HUES6 (cell line): ENCODE results near the gene PELI3.
A peak's percentile ranks its signal among the peaks of the same experiment; 100 is the strongest.

Source experiments
- H3K27ac ChIP-seq: 2 replicates; pipeline ENCODE4 v1.7.0; 2013; ENCODE audit warnings: low read depth, mild to moderate bottlenecking, low read length, inconsistent platforms
- H3K27me3 ChIP-seq: 2 replicates; pipeline ENCODE4 v1.6.1; 2013; ENCODE audit warnings: low read length; ENCODE audit not compliant: control insufficient read depth, insufficient read depth
- H3K36me3 ChIP-seq: 2 replicates; pipeline ENCODE4 v1.6.1; 2013; ENCODE audit warnings: low read length; ENCODE audit not compliant: control insufficient read depth, insufficient read depth
- H3K4me1 ChIP-seq: 2 replicates; pipeline ENCODE4 v1.6.1; 2013; ENCODE audit warnings: low read length; ENCODE audit not compliant: control insufficient read depth, insufficient read depth
- H3K4me3 ChIP-seq: 2 replicates; pipeline ENCODE4 v1.5.1; 2013; ENCODE audit warnings: low read depth, low read length
- H3K9ac ChIP-seq: one replicate; pipeline ENCODE4 v1.6.1; 2013; ENCODE audit warnings: mild to moderate bottlenecking, low read length
- H3K9me3 ChIP-seq: 2 replicates; pipeline ENCODE4 v1.6.1; 2013; ENCODE audit warnings: low read depth, low read length; ENCODE audit not compliant: control insufficient read depth, insufficient read depth

Gene PELI3

DNA sequence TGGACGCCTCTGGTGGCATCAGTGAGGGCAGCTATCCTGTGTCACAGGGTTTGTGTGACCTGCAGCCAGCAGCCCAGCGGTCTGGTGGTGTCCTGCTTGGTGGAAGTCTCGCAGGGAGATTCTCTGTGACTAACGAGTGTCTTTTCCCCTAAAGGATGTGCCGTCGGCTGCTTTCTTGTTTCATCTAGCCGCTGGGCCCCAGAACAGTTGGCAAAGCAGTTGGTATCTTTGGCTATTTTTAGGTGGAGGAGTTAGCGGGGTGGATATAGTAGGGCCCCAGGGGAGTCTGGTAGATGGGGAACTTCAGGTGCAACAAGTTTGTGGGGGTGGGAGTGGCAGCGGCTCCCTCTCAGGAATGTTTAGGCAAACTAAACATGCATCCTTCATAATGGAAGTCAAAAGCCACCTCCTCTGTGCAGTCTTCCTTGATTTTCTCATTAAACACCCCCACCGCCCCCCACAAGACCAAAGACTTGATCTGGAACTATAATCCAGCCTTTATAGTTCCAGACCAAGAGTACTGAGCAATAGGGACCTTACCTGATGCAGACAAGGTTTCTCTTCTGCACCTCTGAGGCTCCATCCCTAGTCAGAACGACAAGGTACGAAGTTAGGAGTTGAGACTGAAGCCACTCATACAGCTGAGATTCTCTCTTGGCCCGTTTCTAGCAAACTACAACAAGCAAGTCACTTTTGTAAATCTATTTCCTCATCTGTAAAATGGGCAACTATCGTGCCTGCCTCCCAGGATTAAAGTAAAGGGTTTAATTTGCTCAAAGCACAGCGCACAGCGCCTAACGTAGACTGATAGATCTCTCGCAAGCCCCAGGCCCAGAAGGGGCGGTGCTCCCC, 1.1 kb upstream of the PELI3 start:
- H3K9me3 ChIP-seq, result peaks cover 14% of the 10 kb centered on the region
- no peak overlapping the region for H3K9ac ChIP-seq
- H3K4me3 ChIP-seq, result peak overlapping the region; percentile 95
- no peaks in the 10 kb centered on the region for H3K27me3 ChIP-seq
- H3K4me1 ChIP-seq, result peaks cover 33% of the 10 kb centered on the region
- H3K36me3 ChIP-seq, result 0 out of 2 replicates have a peak, but pooled peaks cover 2% of the 10 kb centered on the region
- H3K27ac ChIP-seq, result no peak overlapping the region

DNA sequence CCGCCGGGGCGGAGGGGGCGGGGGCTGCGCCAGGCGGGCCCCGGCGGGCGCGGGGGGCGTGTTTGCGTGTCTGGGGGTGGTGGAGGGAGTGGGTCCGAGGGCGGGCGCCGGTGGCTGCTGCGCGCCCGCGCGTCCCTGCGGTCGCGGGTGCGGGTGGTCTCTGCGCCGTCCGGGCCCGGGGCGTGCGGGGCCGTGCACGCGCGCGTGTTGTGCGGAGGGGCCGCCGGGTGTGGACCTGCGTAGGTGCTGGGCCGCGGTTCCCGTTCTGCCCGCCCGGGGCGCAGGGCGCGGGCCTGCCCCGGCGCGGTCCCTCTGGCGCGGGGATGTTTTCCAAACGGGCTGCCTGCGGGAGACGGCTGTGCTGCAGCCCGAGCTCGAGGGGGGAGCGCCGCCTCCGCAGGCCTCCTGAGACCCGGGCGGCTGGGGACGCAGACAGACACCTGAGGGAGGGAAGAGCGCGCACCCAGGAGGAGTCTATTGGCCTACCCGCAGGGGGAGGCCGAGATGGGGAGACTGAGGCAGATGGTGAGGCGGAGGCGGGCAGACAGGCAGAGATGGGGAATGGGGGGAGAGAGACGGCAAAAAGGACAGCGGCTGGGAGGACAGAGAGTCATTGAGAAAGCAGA, 442 bp downstream of the PELI3 start:
- Histone ChIP-seq H3K4me1 (peaks cover 33% of the 10 kb centered on the region), H3K9ac (peak overlapping the region; percentile 59)

DNA sequence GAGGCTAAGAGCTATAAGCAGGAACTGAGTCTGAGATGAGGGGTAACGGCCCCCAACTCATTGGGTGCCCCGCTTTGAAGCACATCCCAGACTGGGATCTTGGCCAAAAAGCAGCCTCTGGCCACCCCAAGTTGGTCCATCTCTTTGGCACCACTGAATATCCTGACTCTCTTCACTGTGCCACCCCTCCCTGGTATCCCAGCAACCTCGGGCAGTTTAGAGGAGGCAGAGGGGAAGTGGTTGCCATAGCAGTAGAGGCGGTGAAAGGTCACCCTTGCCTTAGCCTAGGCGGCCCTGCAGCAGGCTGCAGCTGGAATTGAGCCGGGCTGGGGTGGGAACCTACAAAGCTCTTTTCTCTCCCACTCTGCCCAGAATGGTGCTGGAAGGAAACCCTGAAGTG, 1.1 kb downstream of the PELI3 start:
- peaks cover 33% of the 10 kb centered on the region for H3K4me1 ChIP-seq
- no peak overlapping the region for H3K27ac ChIP-seq
- no peak overlapping the region for H3K9ac ChIP-seq

More for the DNA sequence above, 442 bp downstream of the PELI3 start:
- Histone ChIP-seq H3K4me3 (peak overlapping the region; percentile 95), H3K27me3 (no peaks in the 10 kb centered on the region), H3K27ac (no peak overlapping the region), H3K36me3 (peaks cover 4% of the 10 kb centered on the region), H3K9me3 (peaks cover 6% of the 10 kb centered on the region; the same call in 1 of the 2 replicates)

DNA sequence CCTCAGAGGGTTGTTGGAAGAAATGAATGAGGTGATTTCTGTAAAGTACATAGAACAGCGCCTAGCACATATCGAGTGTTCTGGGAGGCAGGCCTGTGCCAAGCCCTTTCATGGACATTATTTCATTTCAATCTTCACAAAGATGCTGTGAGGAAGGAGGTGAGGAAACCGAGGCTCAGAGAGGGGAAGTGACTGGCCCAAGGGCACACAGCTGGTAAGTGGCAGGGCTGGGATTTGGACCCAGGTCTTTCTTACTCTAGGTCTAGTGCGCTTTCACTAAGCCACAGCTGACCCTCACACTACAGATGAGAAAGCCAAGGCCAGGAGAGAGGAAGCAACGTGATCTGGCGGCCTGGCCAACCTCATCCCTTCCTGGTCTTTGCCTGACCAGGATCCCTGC, 2.0 kb downstream of the PELI3 start:
- no peaks in the 10 kb centered on the region for H3K27me3 ChIP-seq
- H3K36me3 ChIP-seq, result peaks cover 11% of the 10 kb centered on the region
- no peak overlapping the region for H3K27ac ChIP-seq
- peaks cover 33% of the 10 kb centered on the region for H3K4me1 ChIP-seq
- H3K4me3 ChIP-seq, result no peak overlapping the region
- H3K9me3 ChIP-seq, result no peaks in the 10 kb centered on the region
- H3K9ac ChIP-seq, result no peak overlapping the region

More for the DNA sequence above, 1.1 kb downstream of the PELI3 start:
- Histone ChIP-seq H3K36me3 (peaks cover 10% of the 10 kb centered on the region), H3K9me3 (0 out of 2 replicates have a peak, but pooled peaks cover 2% of the 10 kb centered on the region), H3K27me3 (no peaks in the 10 kb centered on the region), H3K4me3 (peak overlapping the region; percentile 95)

DNA sequence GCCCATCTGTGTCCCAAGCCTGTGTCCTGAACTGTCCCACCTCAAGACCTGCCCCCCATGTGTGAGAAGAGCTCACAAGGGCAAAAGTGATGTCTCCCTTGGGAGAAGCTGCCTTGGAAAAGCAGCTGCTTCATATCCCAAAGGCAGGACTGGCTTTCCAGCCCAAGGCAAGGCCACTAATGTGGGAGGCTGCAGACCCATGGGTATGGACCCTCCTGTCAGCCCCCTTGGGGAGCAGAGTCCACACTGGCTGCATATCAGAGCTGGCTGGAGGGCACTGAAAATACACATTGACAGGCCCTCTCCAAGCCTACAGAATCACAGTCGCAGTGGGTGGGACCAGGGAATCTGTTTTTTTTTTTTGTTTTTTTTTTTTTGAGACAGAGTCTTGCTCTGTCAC, 2.7 kb downstream of the PELI3 start:
- H3K4me3 ChIP-seq, result no peak overlapping the region
- no peak overlapping the region; the same call in 1 of the 2 replicates for H3K27ac ChIP-seq
- H3K27me3 ChIP-seq, result no peaks in the 10 kb centered on the region
- peaks cover 11% of the 10 kb centered on the region for H3K36me3 ChIP-seq
- H3K9ac ChIP-seq, result no peak overlapping the region
- peaks cover 33% of the 10 kb centered on the region for H3K4me1 ChIP-seq
- no peaks in the 10 kb centered on the region for H3K9me3 ChIP-seq

DNA sequence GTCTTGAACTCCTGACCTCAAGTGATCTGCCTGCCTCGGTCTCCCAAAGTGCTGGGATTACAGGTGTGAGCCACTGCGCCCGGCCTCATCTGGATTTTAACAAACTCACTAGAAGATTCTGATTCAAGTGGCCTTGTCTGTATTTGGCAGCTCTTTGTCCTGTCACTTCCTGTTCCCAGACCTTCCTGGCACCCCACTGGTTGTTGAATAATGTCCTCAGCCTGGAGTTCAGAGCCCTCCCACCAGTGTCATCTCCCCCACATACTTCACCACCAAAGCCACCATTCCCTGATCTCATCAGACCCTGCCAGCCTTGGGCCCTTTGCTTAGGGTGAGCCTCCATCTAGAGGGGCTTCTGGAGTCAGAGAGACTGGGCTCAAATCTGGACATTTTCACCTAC, 3.3 kb downstream of the PELI3 start:
- H3K36me3 ChIP-seq, result peaks cover 11% of the 10 kb centered on the region
- H3K9me3 ChIP-seq, result no peaks in the 10 kb centered on the region
- H3K27me3 ChIP-seq, result no peaks in the 10 kb centered on the region
- H3K9ac ChIP-seq, result no peak overlapping the region
- H3K27ac ChIP-seq, result no peak overlapping the region
- peaks cover 31% of the 10 kb centered on the region for H3K4me1 ChIP-seq
- no peak overlapping the region for H3K4me3 ChIP-seq

DNA sequence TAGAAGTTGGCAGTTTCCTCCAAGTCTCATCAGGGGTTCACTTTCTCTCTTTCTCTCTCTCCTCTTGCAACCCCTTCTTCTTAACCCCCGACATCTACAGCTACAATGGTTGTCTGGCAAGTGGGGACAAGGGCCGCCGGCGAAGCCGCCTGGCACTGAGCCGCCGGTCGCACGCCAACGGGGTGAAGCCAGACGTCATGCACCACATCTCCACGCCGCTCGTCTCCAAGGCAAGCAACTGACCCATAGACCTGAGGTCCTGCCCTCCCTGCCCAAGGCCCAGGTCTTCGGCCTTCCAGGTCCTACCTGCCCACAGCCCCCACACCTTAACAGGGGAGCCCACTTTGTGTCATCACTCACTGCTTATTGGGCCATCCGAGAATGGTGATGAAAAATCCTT, 4.4 kb downstream of the PELI3 start:
- Histone ChIP-seq H3K27ac (no peak overlapping the region), H3K4me3 (no peak overlapping the region), H3K4me1 (peaks cover 23% of the 10 kb centered on the region; the same call in 1 of the 2 replicates), H3K9ac (no peak overlapping the region), H3K9me3 (no peaks in the 10 kb centered on the region), H3K27me3 (no peaks in the 10 kb centered on the region), H3K36me3 (peaks cover 11% of the 10 kb centered on the region)

DNA sequence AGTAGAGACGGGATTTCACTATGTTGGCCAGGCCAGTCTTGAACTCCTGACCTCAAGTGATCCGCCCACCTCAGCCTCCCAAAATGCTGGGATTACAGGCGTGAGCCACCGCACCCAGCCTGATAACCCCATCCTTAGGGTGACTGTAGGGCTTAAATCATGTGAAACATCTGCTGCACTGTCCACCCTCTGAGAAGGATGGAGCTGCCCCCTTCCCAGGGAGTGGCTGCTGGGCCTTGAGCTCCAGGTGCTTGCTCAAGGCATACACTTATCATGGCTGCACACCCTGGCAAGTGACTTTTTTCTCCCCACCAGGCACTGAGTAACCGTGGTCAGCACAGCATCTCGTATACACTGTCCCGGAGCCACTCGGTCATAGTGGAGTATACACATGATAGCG, 5.3 kb downstream of the PELI3 start:
- Histone ChIP-seq H3K9ac (no peak overlapping the region), H3K36me3 (peaks cover 11% of the 10 kb centered on the region), H3K27ac (no peak overlapping the region), H3K9me3 (no peaks in the 10 kb centered on the region), H3K4me1 (peaks cover 28% of the 10 kb centered on the region; the same call in 1 of the 2 replicates), H3K4me3 (no peak overlapping the region), H3K27me3 (no peaks in the 10 kb centered on the region)

DNA sequence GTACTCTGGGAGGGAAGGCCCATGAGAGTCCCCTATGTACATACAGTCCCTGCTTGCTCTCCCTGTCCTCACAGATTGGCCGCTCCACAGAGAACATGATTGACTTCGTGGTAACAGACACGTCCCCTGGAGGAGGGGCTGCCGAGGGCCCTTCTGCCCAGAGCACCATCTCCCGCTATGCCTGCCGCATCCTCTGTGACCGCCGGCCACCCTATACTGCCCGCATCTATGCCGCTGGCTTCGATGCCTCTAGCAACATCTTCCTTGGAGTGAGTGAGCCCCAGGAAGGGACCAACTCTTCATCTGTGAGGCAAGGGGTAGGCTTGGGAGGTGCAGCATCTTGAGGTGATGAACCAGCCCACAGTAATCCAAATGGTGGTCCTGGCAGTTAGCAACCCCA, 6.5 kb downstream of the PELI3 start:
- no peak overlapping the region for H3K27ac ChIP-seq
- peaks cover 19% of the 10 kb centered on the region; the same call in 1 of the 2 replicates for H3K4me1 ChIP-seq
- H3K9me3 ChIP-seq, result no peaks in the 10 kb centered on the region
- no peaks in the 10 kb centered on the region for H3K27me3 ChIP-seq
- no peak overlapping the region for H3K9ac ChIP-seq
- H3K4me3 ChIP-seq, result no peak overlapping the region
- H3K36me3 ChIP-seq, result peaks cover 11% of the 10 kb centered on the region

DNA sequence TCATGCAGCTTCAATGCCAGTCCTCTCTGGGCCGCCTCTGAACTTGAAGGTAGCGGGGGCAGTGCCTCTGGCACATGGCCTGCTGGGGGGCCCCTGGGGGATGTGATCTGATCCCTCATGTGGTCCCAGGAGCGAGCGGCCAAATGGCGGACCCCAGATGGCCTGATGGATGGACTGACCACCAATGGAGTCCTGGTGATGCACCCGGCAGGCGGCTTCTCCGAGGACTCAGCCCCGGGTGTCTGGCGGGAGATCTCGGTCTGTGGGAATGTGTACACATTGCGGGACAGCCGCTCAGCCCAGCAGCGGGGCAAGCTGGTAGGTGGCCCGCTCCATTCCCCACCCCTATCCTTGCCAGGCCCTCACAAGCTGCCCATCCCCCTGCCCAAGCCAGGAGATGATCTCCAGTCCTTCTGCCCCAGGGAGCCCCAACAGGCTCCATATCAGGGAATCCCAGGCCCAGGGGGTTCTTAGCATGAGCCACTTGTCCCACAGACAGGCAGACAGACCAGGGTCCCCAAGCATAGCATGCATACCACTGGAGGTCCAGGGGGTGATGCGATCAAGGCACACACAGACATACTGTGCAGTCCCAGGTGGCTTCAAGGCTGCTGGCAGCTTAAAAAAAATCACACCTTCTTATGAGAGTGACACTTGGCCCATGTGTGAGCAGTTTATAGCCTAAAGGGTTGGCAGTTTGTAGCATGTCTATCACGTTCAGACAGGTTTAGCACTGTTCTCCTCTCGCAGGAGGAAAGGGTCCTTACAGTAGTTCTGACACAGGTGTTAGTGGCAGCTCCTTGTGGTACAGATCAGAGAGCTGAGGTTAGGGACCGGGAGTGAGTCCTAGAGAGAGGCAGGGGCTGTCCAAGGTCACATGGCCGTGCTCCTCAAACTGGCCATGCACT, 7.2 kb downstream of the PELI3 start:
- H3K4me1 ChIP-seq, result peaks cover 15% of the 10 kb centered on the region; the same call in 1 of the 2 replicates
- peaks cover 11% of the 10 kb centered on the region for H3K36me3 ChIP-seq
- H3K9me3 ChIP-seq, result no peaks in the 10 kb centered on the region
- no peak overlapping the region for H3K4me3 ChIP-seq
- H3K9ac ChIP-seq, result no peak overlapping the region
- no peaks in the 10 kb centered on the region for H3K27me3 ChIP-seq
- H3K27ac ChIP-seq, result no peak overlapping the region
